Mammary epithelial cell (primary cell): ENCODE results near the gene RDH16.

Experiments
- EZH2 ChIP-seq: IDR thresholded peaks from 2 replicates; pipeline ENCODE4 v1.6.1; 2012; ENCODE audit warnings: low read length, inconsistent platforms, borderline replicate concordance
- TF ChIP-seq, protein P1 (sequence below), 2 donors: IDR thresholded peaks in 1 of 2; conservative IDR thresholded peaks in 1 of 2; 2 replicates each; pipeline ENCODE4 v1.5.1; 2011 to 2012; ENCODE audit warnings: inconsistent platforms in 2 of 2, low read length in 2 of 2, mild to moderate bottlenecking in 2 of 2, control low read depth in 1 of 2, low read depth in 1 of 2; ENCODE audit not compliant: insufficient read depth in 1 of 2; ENCODE audit errors: extremely low read depth in 1 of 2

DNA sequence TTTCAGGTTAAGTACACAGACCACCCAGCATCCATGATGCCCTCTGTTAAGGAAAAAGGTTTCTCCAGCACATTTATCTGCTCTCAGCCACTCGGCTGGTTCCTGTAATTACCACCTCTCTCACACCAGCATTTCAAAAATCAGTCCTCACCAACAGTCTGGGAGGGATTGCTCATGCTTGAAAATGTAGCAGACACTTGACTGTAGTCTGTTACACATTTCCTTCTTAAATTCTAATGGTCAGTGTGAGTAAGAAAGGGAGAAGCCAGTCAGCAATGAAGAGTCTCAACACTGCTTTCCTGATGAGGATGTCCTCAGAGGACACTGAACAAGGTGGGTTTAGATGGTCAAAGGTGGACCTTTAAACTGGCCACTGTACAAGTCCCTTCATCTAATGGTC lies 43.0 kb upstream of the RDH16 start:
- TF ChIP-seq, protein P1, sequence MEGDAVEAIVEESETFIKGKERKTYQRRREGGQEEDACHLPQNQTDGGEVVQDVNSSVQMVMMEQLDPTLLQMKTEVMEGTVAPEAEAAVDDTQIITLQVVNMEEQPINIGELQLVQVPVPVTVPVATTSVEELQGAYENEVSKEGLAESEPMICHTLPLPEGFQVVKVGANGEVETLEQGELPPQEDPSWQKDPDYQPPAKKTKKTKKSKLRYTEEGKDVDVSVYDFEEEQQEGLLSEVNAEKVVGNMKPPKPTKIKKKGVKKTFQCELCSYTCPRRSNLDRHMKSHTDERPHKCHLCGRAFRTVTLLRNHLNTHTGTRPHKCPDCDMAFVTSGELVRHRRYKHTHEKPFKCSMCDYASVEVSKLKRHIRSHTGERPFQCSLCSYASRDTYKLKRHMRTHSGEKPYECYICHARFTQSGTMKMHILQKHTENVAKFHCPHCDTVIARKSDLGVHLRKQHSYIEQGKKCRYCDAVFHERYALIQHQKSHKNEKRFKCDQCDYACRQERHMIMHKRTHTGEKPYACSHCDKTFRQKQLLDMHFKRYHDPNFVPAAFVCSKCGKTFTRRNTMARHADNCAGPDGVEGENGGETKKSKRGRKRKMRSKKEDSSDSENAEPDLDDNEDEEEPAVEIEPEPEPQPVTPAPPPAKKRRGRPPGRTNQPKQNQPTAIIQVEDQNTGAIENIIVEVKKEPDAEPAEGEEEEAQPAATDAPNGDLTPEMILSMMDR (conservative IDR thresholded peaks at IDR 0.05 in 1 of 2, IDR thresholded peaks at IDR 0.05 in 1 of 2; ENCODE audit: extremely low read depth in 1 of 2, insufficient read depth in 1 of 2, low read depth in 1 of 2, low read length in 2 of 2): no peak
- no peak for TF ChIP-seq EZH2
